Stimulated activated CD4-positive, alpha-beta T cell treated with anti-CD3 and anti-CD28 coated beads, TNF-alpha, amount 100 ng/mL, for 48 hours (primary cell): ENCODE data around the gene ZIC5.

Experiments
- DNase-seq, 3 donors: peaks; one replicate each; pipeline ENCODE4 v3.0.0-alpha.2; 2020; ENCODE audit warnings: low read depth in 3 of 3

Gene ZIC5

DNA sequence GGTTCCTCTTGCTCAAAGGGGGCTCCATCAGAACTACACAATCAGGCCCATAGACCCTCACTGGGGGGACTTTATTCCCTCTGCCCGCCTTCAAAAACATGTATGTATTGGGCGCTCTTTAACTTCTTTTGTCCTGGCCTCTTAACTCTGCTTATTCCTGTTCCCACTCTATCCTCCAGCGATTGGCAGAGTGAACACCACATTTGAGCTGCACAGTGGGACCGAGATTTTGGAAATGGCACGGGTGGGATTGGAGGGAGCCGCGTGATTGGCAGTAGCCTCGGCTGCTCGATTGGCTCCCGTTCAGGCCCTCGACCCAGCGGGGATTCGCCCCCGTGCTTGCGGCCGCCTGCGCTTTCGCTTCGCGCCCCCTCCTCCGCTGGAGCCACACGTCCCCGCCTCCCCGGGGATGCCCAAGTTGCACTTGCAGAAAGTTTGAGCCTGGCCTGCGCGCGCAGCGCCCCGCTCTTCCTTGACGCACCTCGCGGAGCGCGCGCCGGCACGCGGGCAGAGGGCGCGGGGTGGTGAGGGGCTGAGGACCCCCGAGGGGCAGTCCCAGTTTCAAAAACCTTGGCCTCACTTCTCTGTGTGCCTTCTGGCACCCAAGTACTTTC lies at the start of gene ZIC5:
TSS of gene ZIC5 (minus strand) at position 192 of the 614 bp plus-strand sequence. CDS start at position 28, 164 bp downstream.
- DNase-seq, result no peak

DNA sequence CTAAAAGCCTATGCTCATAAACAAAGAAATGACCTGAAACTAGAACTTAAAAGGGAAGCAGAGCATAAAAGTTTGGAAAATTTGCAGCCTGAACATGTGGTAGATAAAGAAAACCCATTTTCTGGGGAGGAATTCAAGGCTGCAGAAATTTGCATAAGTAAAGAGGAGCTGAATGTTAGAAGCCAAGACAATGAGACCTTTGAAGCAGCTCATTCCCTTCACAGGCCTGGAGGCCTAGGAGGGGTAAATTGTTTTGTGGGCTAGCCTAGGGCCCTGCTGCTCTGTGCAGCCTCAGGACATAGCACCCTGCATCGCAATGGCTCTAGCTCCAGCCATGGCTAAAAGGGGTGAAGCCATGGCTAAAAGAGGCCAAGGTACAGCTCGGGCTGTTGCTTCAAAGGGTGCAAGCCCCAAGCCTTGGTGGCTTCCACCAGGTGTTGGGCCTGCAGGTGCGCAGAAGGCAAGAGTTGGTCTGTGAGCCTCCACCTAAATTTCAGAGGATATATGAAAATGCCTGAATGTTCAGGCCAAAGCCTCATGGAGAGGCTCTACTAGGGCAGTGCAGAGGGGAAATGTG lies 48.3 kb upstream of the ZIC5 start:
- DNase-seq, result no peak

DNA sequence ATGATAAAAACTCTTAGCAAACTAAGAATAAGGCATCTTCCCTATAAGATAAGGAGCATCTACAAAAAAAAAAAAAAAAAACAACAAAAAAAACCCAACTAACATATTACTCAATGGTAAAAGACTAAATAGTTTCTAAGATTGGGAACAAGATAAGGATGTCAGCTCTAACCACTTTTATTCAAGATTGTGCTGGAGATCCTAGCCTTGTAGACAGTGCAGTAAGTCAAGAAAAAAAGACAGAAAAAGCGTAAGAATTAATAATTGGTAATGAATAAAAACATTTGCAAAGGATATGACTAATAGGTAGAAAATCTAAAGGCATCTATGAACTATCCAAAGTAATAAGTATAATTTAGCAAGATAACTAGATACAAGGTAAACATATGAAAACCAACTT lies 43.1 kb upstream of the ZIC5 start:
- no peak for DNase-seq

DNA sequence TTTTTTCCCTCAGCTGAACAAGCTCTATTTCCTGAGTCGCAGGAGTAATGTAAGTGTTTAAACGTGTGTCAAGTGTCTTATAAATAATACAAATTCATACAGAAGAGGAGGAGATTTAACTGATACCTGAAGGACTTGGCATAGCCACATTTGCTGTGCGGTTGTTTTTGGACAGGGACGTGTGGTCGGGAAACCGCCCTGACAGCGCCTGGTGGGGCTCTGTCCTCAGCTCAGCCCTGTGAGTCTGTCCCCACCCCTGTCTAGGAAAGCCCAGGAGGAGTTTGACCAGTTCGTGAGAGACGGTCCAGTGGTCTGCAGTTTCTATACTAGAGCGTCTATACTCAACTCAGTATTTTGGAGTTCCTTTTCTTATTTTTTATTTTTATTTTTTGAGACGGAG lies 26.7 kb upstream of the ZIC5 start:
- DNase-seq, result no peak

DNA sequence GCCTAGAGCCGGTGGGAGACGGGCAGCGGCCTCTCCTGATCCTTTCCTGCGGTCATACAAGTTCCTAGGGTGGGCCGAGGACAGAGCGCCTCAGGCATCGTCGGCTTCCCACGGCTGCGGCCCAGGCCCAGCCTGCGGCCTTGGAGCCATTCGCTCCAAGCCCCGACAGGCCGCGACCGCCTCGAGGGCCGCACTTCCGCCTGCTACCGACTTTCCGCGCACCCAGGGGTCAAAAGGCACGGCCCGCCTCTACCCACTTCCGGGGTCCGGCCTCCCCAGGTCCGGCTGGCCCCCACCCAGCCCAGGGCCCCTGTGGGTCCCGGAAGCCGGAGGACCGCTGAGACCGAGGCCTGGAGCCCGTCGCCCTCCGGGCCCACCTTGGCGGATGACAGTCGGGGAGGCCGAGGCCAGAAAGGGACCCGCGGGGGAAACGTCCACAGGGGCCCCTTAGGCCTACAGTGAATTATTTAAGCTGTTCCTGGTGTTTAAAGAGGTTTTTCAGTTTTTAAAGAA lies 26.2 kb upstream of the ZIC5 start:
- no peak for DNase-seq

DNA sequence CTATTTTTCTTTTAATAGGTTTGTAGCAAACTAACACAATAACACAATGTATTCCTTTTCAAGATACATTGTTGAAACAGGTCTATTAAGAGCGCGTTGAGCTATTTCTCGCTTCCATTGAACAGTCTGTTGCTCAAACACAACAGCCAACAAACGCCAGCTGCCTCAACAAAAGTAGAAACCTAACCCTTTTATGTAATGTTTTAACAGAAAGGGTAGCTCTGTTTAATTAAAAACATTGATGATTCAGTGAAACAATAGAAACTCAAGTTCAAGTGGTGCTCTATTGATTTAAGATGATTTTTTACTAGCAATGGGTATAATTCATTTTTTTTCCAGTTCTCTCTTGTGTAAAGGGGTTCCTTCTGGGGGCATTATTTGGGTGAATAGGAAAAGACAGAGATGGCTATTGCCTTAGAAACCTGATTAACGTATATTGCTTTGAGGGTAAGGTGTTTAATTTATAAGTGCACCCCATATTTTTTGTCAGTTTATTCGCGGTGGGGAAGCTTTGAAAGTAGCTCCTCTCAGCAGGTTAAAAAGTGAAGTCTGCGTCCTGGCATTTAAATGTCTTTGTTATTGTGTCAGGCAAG lies 24.9 kb upstream of the ZIC5 start:
- no peak for DNase-seq

DNA sequence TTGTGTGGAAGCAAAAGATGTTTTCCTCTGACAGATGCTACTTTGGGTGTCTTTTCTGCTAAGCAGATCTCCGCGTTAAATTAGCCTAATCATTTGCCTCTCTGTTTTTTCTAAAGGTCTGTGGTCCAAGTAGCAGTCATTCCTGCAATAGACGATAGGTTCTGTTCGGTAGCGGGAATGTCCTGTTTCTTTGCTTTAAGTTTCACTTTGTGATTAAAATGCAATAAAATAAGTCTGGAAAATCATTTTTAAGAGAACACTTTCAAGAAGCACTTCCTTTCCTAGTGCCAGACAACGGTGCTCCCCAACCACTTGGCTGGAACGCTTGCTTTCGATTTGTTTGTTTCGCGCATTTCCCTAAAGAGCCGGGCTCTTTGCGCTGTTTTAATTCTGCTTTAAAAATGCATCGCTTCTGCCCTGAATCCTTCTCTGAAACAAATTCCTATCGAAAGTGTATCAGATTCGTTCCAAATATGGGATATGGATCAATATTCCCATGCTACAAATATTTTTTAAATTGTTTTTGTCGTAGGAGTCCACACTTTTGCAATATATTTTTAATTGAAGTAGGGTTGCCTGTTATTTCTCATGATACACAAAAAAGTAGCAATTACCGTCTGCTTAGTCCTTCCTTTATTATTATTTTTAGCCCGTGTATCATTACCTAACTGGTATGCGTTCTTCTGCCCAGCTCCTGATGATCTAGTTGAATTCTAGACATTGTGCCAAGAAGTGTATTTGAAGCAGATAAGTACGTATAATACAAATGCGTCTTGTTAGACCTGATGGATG lies 24.2 kb upstream of the ZIC5 start:
- DNase-seq, result no peak

DNA sequence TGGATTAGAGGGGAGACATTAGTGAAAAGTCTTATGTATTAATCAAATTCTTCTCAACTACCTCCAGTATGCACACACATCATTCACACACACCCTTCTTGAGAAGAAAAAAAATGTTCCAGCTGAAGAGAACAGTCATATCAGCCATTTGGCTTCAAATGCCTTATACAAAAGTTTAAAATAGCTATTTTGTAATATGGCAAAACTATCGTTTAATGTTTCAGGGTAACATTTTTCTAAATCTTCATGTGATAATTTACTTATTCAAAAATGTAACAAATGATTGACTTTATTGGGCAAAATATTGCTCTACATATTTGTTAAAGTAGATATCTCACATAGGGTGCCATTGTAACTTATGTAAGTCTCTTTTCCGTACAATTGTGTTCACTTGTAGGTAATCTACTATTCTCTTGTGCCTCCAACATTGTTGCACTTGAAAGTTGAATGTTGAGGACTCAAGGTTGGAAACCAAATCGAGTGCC lies 23.6 kb upstream of the ZIC5 start:
- no peak for DNase-seq

DNA sequence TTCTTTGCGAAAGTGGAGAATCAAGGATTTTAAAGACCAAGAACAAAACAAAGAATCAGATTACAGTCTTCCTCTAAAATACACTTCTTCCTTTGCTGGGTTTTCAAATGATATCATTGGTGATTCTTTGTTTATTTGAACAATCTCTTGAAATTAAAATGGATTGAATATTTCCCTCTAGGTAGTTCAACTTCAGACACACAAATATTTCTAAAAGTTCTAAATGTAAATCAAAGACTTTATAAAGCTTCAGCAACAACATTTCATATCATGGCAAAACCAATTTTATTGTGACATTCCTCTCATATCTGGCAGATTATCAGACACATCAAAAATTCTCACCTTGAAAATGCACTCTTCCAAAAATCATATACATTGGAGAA lies 23.1 kb upstream of the ZIC5 start:
- no peak for DNase-seq

DNA sequence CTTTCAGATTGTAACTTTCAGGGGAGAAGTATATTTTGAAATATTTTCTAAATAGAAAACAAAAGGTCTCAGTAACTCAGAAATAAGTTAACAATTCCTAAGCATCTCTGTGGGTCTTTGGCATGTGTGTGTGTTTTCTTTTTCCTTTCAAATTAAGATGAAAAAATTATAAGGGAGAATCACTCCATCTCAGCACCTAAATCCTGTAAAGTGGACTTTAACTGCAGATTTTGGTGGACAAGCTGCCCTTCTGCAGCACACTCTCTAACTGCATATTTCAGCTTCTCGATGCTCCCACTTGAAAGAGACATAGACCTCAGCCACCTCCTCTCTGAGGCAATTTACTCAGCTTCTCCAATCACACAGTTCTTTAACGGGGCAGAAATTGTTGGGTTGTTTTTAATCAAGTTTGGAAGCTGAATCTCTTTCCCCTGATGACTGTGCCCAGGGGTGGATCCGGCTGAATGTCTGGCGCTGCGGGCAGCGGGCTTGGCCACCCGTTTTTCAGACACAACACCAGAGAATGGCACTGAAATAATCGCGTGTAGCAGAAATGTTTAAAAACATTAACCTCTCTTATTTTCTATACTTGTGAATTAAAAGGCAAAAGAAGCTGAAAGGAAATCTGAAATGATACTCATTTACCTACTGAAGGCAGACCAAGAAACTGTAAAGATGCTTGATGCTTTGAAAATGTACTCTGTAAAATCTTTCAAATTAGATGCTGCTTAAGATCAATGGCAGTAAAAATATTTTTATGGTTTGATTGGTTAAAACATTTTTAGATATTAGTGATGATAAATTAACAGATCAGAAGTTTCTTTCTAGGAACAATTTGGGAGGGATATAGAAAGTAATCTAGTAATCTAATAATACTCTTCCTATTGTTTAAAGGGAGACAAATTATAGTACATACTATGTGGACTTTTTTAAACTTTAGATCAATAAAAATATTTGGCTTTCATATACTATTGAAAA lies 22.4 kb upstream of the ZIC5 start:
- no peak for DNase-seq

DNA sequence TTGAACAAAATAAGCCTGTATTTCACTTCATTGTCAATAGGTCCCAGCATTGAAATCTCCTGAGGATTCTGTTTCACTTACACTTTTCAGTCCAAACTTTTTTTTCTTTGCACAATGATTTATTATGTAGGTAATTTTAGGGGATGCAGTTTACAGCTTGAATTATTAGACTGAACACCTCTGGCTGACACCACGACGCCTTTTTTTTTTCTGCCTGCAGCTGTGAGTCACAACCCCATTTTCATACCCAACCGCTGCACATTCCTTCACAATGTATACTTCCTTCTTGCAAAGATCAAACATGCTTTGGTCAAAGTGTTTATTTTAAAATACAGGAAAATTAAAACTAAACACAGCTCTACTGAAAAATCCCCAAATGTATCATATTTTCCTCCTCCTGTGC lies 21.4 kb upstream of the ZIC5 start:
- DNase-seq, result no peak

DNA sequence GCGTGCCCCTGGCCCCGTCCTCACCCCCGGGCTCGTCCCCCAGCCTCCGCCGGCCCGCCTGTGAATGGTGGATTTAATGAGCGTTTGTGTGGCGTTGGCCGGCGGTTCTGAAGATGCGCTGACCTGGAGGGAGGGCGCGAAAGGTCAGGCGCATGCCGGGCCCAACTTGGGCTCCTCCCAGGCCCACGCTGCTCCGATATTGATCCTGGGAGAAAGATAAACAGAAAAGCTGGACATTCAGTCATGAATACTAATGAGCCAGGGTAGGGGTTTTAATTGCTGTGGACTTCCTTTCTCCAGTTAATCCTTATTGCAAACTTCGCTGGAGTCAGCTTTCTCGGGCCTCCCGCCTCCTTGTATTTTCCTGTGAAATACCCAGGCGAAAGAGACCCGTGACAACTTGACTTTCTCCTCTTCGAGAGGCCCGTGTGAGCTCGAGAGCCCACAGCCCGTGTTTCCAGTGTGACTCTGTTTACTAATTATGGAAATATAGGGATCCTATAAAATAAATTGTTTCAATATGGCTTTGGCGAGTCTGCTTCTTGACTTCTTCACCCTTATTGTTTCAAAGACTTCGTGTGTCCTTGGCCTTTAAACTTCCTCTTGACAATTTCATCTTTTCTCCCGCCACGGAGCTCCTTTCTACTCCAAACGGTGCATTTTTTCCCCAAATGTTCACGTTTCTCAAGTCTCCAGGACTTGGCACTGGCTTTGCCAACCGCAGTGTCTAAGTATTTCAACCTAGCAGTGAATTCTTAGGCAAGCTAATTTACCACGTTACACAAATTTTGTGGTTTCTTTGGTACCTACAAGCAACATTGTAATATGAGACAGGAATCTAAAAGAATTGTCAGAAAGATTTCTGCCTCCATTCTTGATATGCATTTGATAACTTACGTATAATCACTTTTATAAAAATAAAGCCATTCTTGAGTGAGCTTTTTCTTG lies 20.5 kb upstream of the ZIC5 start:
- DNase-seq, result no peak

DNA sequence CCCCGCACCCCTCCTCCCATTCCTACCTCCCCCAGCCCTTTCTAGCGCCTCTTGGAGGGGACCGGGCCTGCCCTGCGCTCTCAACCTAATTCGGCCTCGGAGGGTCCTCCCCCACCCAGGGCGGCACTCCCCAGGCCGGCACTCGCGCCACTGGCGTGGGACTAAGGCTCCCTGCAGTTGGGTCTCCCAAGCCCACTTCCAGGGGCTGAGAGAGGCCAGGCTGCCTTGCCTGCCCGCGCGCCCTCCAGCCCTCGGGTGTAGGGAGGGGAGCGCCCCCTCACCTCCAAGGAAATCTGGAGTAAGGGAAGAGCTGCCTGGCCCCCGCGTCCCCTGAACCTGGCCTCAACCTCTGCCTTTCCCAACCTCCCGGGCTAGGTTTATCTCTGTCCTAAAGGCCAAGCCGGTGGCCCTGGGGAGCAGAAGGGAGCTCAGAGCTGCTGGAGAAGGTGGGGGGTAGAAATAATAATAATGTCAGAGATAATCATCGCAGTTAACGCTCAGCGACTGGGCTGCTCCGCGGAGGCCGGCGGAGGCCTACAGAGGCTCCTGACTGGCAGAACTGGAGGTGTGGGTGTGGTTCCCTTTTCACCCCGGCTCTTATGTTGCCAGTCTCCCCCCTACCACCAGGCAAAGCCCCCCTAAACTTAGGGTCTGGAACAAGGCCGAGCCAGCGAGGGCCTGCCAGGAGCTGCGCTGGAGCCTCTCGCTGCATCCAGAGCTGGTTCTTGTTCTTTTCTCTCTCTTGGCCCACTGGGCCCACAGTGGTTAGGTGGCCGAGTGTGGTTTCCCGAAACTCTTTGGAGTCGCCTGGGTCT lies 19.7 kb upstream of the ZIC5 start:
- DNase-seq, result no peak

DNA sequence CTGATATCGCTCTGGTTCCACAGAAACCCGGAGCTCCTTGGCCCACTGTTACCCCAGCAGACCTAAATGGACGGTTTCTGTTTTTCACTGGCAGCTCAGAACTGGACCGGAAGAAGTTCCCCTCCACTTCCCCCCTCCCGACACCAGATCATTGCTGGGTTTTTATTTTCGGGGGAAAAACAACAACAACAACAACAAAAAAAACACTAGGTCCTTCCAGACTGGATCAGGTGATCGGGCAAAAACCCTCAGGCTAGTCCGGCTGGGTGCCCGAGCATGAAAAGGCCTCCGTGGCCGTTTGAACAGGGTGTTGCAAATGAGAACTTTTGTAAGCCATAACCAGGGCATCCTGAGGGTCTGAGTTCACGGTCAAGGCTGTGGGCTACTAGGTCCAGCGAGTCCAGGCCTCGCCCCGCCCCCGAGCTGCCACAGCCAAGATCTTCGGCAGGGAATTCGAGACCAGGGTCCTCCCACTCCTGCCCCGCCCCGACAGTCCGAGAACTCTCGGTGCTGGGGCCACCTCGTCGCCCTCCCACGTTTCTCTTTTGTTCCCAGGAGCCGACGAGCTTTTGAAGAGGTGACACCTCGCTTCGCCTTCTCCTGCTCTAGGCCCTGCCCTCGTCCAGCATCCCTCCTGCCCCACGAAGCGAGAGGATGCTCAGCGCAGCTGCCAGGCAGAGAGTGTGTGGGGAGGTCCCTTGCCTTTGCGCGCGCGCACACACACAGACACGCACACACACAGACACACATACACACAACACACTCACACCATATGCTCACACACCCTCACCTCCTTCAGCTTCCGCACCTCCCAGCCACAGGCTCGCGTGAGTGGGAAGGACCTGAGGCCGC lies 18.8 kb upstream of the ZIC5 start:
- DNase-seq, result no peak

DNA sequence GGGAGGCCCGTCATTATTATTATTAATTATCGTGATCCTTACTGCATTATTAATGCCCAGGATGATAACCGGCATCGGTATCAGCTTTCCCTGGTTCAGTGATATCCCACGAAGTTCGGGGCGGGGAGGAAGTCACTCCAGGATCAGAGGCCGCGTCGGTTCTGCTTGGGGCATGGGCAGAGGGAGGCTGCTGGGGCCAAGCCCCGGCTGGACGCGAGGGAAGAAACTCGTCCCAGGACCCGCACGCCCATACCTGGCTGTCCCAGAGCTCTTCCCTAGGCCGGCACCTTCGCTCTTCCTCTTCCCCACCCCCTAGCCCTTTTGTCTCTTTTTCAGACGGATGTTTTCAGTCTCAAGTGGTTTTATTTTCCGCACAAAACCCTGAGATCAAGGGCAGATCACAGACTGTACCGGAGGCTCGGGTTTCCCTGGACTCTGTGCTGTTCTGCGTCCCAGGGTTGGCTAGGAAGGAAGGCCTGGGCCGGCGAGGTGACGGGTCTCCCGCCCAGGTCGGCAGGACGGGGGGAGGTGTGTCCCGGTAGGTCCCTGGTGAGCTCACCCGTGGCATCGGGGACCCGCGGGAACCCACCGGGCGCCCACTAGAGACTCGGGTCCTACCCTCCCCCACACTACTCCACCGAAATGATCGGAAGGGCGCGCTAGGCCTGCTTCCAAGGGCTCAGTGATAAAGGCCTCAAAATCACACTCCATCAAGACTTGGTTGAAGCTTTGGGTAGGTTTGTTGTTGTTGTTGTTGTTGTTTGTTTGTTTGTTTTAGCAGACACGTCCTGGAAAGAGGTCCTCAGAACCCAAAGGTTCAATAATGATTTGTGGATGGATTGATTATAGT lies 17.9 kb upstream of the ZIC5 start:
- no peak for DNase-seq

DNA sequence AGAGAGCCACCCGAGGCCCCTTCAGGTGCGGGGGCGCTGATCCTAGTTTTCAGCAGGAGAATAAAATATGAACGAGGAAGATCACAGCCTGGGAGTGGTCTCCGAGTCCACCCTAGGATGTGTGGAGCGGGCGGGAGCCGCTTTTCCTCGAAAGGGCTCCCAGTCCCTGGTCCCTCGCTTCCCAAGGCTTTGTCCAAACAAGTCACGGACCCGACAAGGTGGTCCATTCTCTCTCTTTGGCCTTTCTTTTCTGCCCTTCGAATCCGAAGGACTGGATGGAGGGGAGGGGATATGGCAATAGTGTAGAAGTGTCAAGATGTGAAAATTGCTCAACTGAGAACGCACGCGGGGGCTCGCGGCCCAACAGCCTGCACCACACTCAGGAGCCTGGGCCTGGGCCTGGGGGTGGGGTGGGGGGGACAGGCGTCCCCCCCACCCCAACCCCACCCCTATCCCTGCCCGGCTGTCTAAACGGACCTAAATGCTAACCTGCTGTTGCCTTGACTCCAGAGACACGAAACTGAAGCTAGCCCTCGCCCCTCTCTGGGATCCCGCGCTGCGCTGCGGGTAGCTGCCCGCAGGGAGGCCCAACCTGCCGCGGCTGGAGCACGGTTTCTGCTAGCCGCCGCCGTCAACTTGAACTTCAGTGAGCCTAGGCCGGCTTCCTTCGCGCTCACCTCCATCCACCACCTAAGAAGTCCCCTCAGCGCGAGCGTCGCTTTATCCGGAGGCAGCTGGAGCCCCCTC lies 17.1 kb upstream of the ZIC5 start:
- DNase-seq, result no peak
